Trophoblast cell (in vitro differentiated cells and primary cell): ENCODE data around the gene RPS18.

Experiments
- DNase-seq, 2 donors: peaks; one replicate each; pipeline ENCODE4 v3.0.0-alpha.2; 2016
- H2AFZ ChIP-seq: 2 replicates; pipeline ENCODE4 v1.6.1; 2013; ENCODE audit warnings: low read length, moderate library complexity, mild to moderate bottlenecking; ENCODE audit not compliant: insufficient read depth, poor library complexity
- H2AK5ac ChIP-seq: 2 replicates; pipeline ENCODE4 v1.6.1; 2013; ENCODE audit warnings: mild to moderate bottlenecking, low read length
- H2BK120ac ChIP-seq: 2 replicates; pipeline ENCODE4 v1.6.1; 2013; ENCODE audit warnings: low read length, mild to moderate bottlenecking, moderate library complexity; ENCODE audit not compliant: insufficient read depth, poor library complexity
- H2BK12ac ChIP-seq: 2 replicates; pipeline ENCODE4 v1.6.1; 2013; ENCODE audit warnings: mild to moderate bottlenecking, low read length, moderate library complexity
- H2BK5ac ChIP-seq: 2 replicates; pipeline ENCODE4 v1.6.1; 2013; ENCODE audit warnings: low read length, low read depth, moderate library complexity, mild to moderate bottlenecking; ENCODE audit not compliant: poor library complexity
- H3K14ac ChIP-seq: 2 replicates; pipeline ENCODE4 v1.6.1; 2013; ENCODE audit warnings: mild to moderate bottlenecking, low read length
- H3K18ac ChIP-seq: 2 replicates; pipeline ENCODE4 v1.6.1; 2013; ENCODE audit warnings: mild to moderate bottlenecking, low read length
- H3K23ac ChIP-seq: 2 replicates; pipeline ENCODE4 v1.6.1; 2013; ENCODE audit warnings: low read length
- H3K27ac ChIP-seq: 2 replicates; pipeline ENCODE4 v1.5.1; 2013; ENCODE audit warnings: low read depth, mild to moderate bottlenecking, inconsistent platforms, low read length, moderate library complexity
- H3K27me3 ChIP-seq: 2 replicates; pipeline ENCODE4 v1.6.1; 2013; ENCODE audit warnings: inconsistent platforms, mild to moderate bottlenecking, low read length, moderate library complexity; ENCODE audit not compliant: insufficient read depth
- H3K36me3 ChIP-seq, 2 experiments: 1 replicate in 1 of 2; 2 replicates in 1 of 2; pipeline ENCODE4 v1.6.1; 2013; ENCODE audit warnings: low read length in 2 of 2, mild to moderate bottlenecking in 2 of 2, moderate library complexity in 1 of 2; ENCODE audit not compliant: insufficient read depth in 2 of 2, control insufficient read depth in 1 of 2
- H3K4ac ChIP-seq: 2 replicates; pipeline ENCODE4 v1.6.1; 2013; ENCODE audit warnings: low read depth, mild to moderate bottlenecking, low read length, moderate library complexity
- H3K4me1 ChIP-seq, 2 experiments: 1 replicate in 1 of 2; 2 replicates in 1 of 2; pipeline ENCODE4 v1.6.1; 2013; ENCODE audit warnings: low read length in 2 of 2, mild to moderate bottlenecking in 2 of 2, moderate library complexity in 1 of 2; ENCODE audit not compliant: insufficient read depth in 2 of 2, control insufficient read depth in 1 of 2
- H3K4me2 ChIP-seq: 2 replicates; pipeline ENCODE4 v1.6.1; 2013; ENCODE audit warnings: inconsistent platforms, mild to moderate bottlenecking, low read length, moderate library complexity
- H3K4me3 ChIP-seq: 2 replicates; pipeline ENCODE4 v1.5.1; 2013; ENCODE audit warnings: mild to moderate bottlenecking, low read depth, low read length, inconsistent platforms
- H3K79me1 ChIP-seq: one replicate; pipeline ENCODE4 v1.6.1; 2013; ENCODE audit warnings: low read length
- H3K79me2 ChIP-seq: 2 replicates; pipeline ENCODE4 v1.6.1; 2013; ENCODE audit warnings: low read length, mild to moderate bottlenecking; ENCODE audit not compliant: control insufficient read depth, insufficient read depth, poor library complexity
- H3K9ac ChIP-seq: 2 replicates; pipeline ENCODE4 v1.6.1; 2013; ENCODE audit warnings: mild to moderate bottlenecking, low read length
- H3K9me3 ChIP-seq: 2 replicates; pipeline ENCODE4 v1.6.1; 2013; ENCODE audit warnings: low read depth, mild to moderate bottlenecking, control low read depth, inconsistent platforms, low read length; ENCODE audit not compliant: insufficient read depth
- H4K12ac ChIP-seq: 2 replicates; pipeline ENCODE4 v1.6.1; 2013; ENCODE audit warnings: low read depth, mild to moderate bottlenecking, low read length, moderate library complexity
- H4K8ac ChIP-seq: 2 replicates; pipeline ENCODE4 v1.6.1; 2013; ENCODE audit warnings: low read depth, mild to moderate bottlenecking, low read length, moderate library complexity
- H4K91ac ChIP-seq: one replicate; pipeline ENCODE4 v1.6.1; 2013; ENCODE audit warnings: low read depth, mild to moderate bottlenecking, low read length, moderate library complexity
- WGBS: extraction: QIAGEN DNeasy Blood & Tissue Kit; methylation state at CpG from one replicate; pipeline ENCODE4 v1.1.7; 2013; ENCODE audit warnings: missing lambda C conversion rate; ENCODE audit not compliant: insufficient read length, insufficient coverage; ENCODE audit errors: extremely low coverage; 5-methylcytosine and 5-hydroxymethylcytosine counted together

The RPS18 gene

GRCh38 chr6:33297956-33298772, 26.3 kb downstream of the RPS18 start:
- H3K4ac ChIP-seq, result peak overlapping the region; percentile 50
- H3K79me1 ChIP-seq, result peaks cover 25% of the 10 kb centered on the region
- peak overlapping the region; percentile 46 for H2AFZ ChIP-seq
- peak overlapping the region; percentile 76 for H4K12ac ChIP-seq
- no peak overlapping the region for H2BK12ac ChIP-seq
- WGBS, result no CpG with 5 or more reads among the region's 42 CpGs
- H3K4me3 ChIP-seq, result peak overlapping the region; percentile 72
- peak overlapping the region; percentile 95 for H4K91ac ChIP-seq
- peaks cover 22% of the 10 kb centered on the region for H3K79me2 ChIP-seq
- peak overlapping the region; percentile 95 for H3K18ac ChIP-seq
- H2BK5ac ChIP-seq, result peak overlapping the region; percentile 94
- H2BK120ac ChIP-seq, result peak overlapping the region; percentile 64
- H3K27me3 ChIP-seq, result no peaks in the 10 kb centered on the region
- peak overlapping the region; percentile 92 for H3K27ac ChIP-seq
- no peak overlapping the region for H3K23ac ChIP-seq
- DNase-seq, result peak; percentile 94 to 96
- H3K4me2 ChIP-seq, result peak overlapping the region; percentile 93
- no peak overlapping the region for H2AK5ac ChIP-seq
- peaks cover 4 to 16% of the 10 kb centered on the region in 2 experiments for H3K4me1 ChIP-seq
- peaks cover 1% of the 10 kb centered on the region for H3K9me3 ChIP-seq
- H3K36me3 ChIP-seq, result peaks cover 25 to 29% of the 10 kb centered on the region in 2 experiments
- peak overlapping the region; percentile 95 for H4K8ac ChIP-seq
- peak overlapping the region; percentile 24 for H3K9ac ChIP-seq
- peak overlapping the region; percentile 84 for H3K14ac ChIP-seq

DNA sequence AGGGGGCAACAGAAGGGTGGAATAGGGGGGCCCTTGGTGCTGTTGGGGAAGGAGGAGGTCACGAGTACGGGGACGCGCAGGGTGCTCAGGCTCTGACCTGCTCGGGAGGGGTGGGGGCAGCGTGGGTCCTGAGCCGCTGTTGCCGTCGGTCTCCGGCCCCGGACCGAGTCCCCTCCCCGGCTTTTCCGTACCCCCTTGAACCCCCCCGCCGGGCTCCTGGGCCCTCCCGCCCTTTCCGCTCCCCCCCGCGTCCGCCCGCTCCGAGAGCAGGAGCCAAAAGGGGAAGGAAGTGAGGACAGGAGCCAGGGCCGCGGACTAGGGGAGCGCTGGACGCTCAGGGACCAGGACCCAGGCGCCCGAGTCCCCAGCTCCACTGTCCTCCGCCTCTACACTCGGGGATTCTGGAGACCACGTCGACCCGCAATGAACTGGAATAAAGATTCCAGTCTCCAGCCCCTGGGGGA, 26.9 kb downstream of the RPS18 start, which contains the start of gene RGL2:
Gene RGL2 (minus strand): TSS at position 170 of the 464 bp plus-strand sequence. CDS start 332 bp downstream, outside the sequence.
- peaks cover 1% of the 10 kb centered on the region for H3K9me3 ChIP-seq
- peak within 1 kb of the TSS; percentile 68 for H2BK12ac ChIP-seq
- H4K91ac ChIP-seq, result peak within 1 kb of the TSS; percentile 95
- no CpG with 5 or more reads among the region's 34 CpGs for WGBS
- peak within 1 kb of the TSS; percentile 77 for H4K12ac ChIP-seq
- peak within 1 kb of the TSS; percentile 61 for H2AFZ ChIP-seq
- H3K9ac ChIP-seq, result peak within 1 kb of the TSS; percentile 92
- H2BK5ac ChIP-seq, result peak within 1 kb of the TSS; percentile 94
- H3K4ac ChIP-seq, result peak within 1 kb of the TSS; percentile 82
- DNase-seq, result no peak
- H3K79me2 ChIP-seq, result peaks cover 22% of the 10 kb centered on the region
- H2AK5ac ChIP-seq, result peak within 1 kb of the TSS; percentile 58
- H3K14ac ChIP-seq, result peak within 1 kb of the TSS; percentile 98
- H2BK120ac ChIP-seq, result peak within 1 kb of the TSS; percentile 84
- no peak within 1 kb of the TSS for H3K23ac ChIP-seq
- peak within 1 kb of the TSS; percentile 92 for H3K27ac ChIP-seq
- peaks cover 20 to 25% of the 10 kb centered on the region in 2 experiments for H3K36me3 ChIP-seq
- peaks cover 25% of the 10 kb centered on the region for H3K79me1 ChIP-seq
- peaks cover 4 to 16% of the 10 kb centered on the region in 2 experiments for H3K4me1 ChIP-seq
- peak within 1 kb of the TSS; percentile 93 for H3K4me2 ChIP-seq
- H3K4me3 ChIP-seq, result peak within 1 kb of the TSS; percentile 95
- H4K8ac ChIP-seq, result peak within 1 kb of the TSS; percentile 95
- H3K18ac ChIP-seq, result peak within 1 kb of the TSS; percentile 95
- H3K27me3 ChIP-seq, result no peaks in the 10 kb centered on the region

GRCh38 chr6:33299237-33299944, 27.5 kb downstream of the RPS18 start:
- H3K79me1 ChIP-seq, result peaks cover 25% of the 10 kb centered on the region
- H2AK5ac ChIP-seq, result peak overlapping the region; percentile 58
- peaks cover 24 to 27% of the 10 kb centered on the region in 2 experiments for H3K36me3 ChIP-seq
- H3K4me3 ChIP-seq, result peak overlapping the region; percentile 95
- peak overlapping the region; percentile 95 for H4K8ac ChIP-seq
- peak overlapping the region; percentile 94 for H2BK5ac ChIP-seq
- DNase-seq, result peak; percentile 97 to 98
- peaks cover 1% of the 10 kb centered on the region for H3K9me3 ChIP-seq
- peak overlapping the region; percentile 92 for H3K27ac ChIP-seq
- H3K18ac ChIP-seq, result peak overlapping the region; percentile 91
- H3K4me2 ChIP-seq, result peak overlapping the region; percentile 93
- H3K9ac ChIP-seq, result peak overlapping the region; percentile 92
- peak overlapping the region; percentile 68 for H2BK12ac ChIP-seq
- H2BK120ac ChIP-seq, result peak overlapping the region; percentile 84
- H3K4me1 ChIP-seq, result peaks cover 4 to 16% of the 10 kb centered on the region in 2 experiments
- H3K14ac ChIP-seq, result peak overlapping the region; percentile 98
- H2AFZ ChIP-seq, result peak overlapping the region; percentile 61
- H3K4ac ChIP-seq, result peak overlapping the region; percentile 82
- no peak overlapping the region for H3K23ac ChIP-seq
- H4K91ac ChIP-seq, result peak overlapping the region; percentile 95
- no peaks in the 10 kb centered on the region for H3K27me3 ChIP-seq
- no CpG with 5 or more reads among the region's 54 CpGs for WGBS
- H3K79me2 ChIP-seq, result peaks cover 22% of the 10 kb centered on the region
- peak overlapping the region; percentile 77 for H4K12ac ChIP-seq

DNA sequence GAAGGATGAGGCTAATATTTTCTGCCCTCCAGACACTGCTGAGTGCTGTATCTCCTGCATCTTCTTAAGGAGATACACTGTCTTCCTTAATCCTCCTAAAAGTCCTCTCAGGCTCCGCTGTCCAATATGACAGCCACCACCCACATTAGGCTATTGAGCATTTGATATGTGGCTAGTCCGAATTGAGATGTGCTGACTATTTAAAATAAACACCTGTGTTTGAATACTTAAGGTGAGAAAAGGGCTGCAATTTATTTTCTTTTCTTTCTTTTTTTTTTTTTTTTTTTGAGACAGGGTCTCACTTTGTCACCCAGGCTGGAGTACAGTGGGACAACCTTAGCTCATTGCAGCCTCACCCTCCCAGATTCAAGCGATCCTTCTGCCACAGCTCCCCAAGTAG, 30.0 kb downstream of the RPS18 start:
- H4K91ac ChIP-seq, result no peak overlapping the region
- peaks cover 10 to 18% of the 10 kb centered on the region in 2 experiments for H3K36me3 ChIP-seq
- H3K23ac ChIP-seq, result no peak overlapping the region
- no peak overlapping the region for H3K9ac ChIP-seq
- H3K18ac ChIP-seq, result no peak overlapping the region
- peaks cover 25% of the 10 kb centered on the region for H3K79me1 ChIP-seq
- no peak overlapping the region for H4K8ac ChIP-seq
- H3K4me2 ChIP-seq, result no peak overlapping the region
- H3K4ac ChIP-seq, result no peak overlapping the region
- no peak overlapping the region for H3K14ac ChIP-seq
- H3K4me3 ChIP-seq, result no peak overlapping the region
- H2AFZ ChIP-seq, result no peak overlapping the region
- no peaks in the 10 kb centered on the region for H3K9me3 ChIP-seq
- no peak overlapping the region for H2AK5ac ChIP-seq
- no peak overlapping the region for H2BK12ac ChIP-seq
- H3K4me1 ChIP-seq, result peaks cover 2 to 4% of the 10 kb centered on the region in 2 experiments
- WGBS, result no CpG with 5 or more reads among the region's 3 CpGs
- no peak overlapping the region for H3K27ac ChIP-seq
- H3K27me3 ChIP-seq, result no peaks in the 10 kb centered on the region
- H3K79me2 ChIP-seq, result peaks cover 15% of the 10 kb centered on the region
- no peak overlapping the region for H2BK120ac ChIP-seq
- H2BK5ac ChIP-seq, result no peak overlapping the region
- no peak overlapping the region for H4K12ac ChIP-seq
- DNase-seq, result no peak
